Measurements from ENCODE around the gene SLC22A16. TPM values are rescaled to one million over a fixed set of nuclear protein-coding genes. Genes with fewer than 3 reads are reported as not detected.

Gene SLC22A16, protein sequence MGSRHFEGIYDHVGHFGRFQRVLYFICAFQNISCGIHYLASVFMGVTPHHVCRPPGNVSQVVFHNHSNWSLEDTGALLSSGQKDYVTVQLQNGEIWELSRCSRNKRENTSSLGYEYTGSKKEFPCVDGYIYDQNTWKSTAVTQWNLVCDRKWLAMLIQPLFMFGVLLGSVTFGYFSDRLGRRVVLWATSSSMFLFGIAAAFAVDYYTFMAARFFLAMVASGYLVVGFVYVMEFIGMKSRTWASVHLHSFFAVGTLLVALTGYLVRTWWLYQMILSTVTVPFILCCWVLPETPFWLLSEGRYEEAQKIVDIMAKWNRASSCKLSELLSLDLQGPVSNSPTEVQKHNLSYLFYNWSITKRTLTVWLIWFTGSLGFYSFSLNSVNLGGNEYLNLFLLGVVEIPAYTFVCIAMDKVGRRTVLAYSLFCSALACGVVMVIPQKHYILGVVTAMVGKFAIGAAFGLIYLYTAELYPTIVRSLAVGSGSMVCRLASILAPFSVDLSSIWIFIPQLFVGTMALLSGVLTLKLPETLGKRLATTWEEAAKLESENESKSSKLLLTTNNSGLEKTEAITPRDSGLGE
- total RNA-seq (1 to 10 TPM in 1 of 5 experiments, under 1 TPM in 1, not detected in 3; 0.29 to 2.1 TPM), polyA plus RNA-seq (not detected), total RNA-seq (not detected)

DNA sequence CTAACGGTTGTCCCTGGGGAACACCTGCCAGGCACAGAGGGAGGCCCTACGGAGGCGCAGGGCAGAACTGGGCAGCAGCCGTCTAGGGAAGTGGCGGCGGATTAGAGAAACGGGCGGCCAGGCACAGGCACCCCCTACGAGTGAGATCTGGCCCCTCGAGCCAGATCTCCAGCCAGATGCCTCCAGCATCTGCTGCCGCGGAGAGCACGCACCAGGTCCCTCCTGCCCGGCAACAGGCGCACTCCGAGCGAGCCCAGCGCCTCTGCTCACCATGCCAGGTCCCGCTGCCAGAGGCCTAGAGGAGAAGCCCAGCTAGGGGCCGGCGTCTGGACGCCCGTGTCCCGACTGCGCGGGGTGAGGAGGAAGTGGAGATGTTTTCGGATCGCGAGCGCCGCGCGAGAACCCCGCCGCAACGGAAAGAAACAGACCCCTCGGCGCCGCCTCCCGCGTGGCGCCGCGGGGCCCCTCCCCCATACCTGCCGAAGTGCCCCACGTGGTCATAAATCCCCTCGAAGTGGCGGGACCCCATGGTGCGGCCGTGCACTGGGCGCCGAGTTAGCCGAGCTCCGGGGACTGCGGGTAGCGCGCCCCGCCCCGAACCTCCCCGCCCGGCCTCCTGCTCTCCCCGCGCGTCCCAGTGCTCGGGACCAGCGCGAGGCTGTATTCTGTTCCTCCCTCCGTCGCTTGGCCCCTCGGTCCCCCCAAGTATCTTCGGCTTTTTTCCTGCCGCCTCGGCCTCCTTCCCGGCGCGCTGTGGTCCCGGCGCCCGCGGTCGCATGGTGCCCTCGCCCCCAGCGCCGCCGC is at the start of gene SLC22A16:
TSS of gene SLC22A16 (minus strand) at position 568 of the 804 bp plus-strand sequence. CDS start at position 529, 39 bp downstream.
- H3K9me3 ChIP-seq (ENCODE audit: control insufficient read depth in 2 of 3, low read length in 3 of 3): no peaks in the 10 kb centered on the region
- H3K36me3 ChIP-seq (ENCODE audit: control insufficient read depth in 2 of 3, insufficient read depth in 3 of 3, low read length in 3 of 3): no peaks in the 10 kb centered on the region
- ChIA-PET POLR2A (no interaction called here), CTCF (no interaction called here)
- H3K27ac ChIP-seq (ENCODE audit: low read depth, low read length): no peak within 1 kb of the TSS
- Mint-ChIP-seq H3K4me3 (peak within 1 kb of the TSS; percentile 39 to 80 (median 58)), H3K36me3 (peaks cover 0 to 4% (median 0%) of the 10 kb centered on the region in 5 donors), H3K27me3 (peaks cover 34 to 57% (median 54%) of the 10 kb centered on the region in 5 donors), H3K9me3 (peaks cover 0 to 5% (median 1%) of the 10 kb centered on the region in 11 donors), H3K4me1 (peaks cover 2 to 17% (median 11%) of the 10 kb centered on the region in 7 donors), H3K27ac (no peak within 1 kb of the TSS)
- no peak within 1 kb of the TSS for H3K4me3 ChIP-seq (ENCODE audit: low read length)
- intact Hi-C loops (cut with micrococcal nuclease): no loop called here
- DNase-seq (no peak), ATAC-seq (peak; percentile 48)
- no peaks in the 10 kb centered on the region for H3K27me3 ChIP-seq (ENCODE audit: control insufficient read depth in 2 of 2, insufficient read depth in 2 of 2, low read length in 2 of 2)
- no peaks in the 10 kb centered on the region for H3K4me1 ChIP-seq (ENCODE audit: control insufficient read depth in 2 of 2, insufficient read depth in 2 of 2, low read length in 2 of 2)

DNA sequence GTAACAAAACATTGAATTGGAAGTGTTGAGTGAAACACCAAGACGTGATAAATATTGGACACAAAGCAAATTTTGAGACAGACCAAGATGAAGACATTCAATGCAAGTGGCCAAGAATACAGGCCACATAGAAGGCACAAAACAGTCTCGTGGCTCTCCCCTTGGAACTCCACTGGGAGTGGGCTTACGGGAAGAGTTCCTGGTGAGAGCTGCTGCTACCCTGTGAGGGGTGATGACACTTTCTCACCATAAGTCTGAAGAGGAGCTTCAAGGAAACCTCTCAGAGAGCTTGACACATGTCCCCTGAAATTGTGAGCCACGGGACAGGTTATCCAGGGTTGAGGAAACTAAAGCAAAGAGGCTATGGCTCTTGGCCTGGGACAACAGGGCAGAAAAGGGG is 48.6 kb upstream of the SLC22A16 start:
- Histone ChIP-seq H3K36me3 (ENCODE audit: control insufficient read depth in 2 of 3, insufficient read depth in 3 of 3, low read length in 3 of 3) (no peaks in the 10 kb centered on the region), H3K27ac (ENCODE audit: low read depth, low read length) (no peak overlapping the region), H3K4me3 (ENCODE audit: low read length) (no peak overlapping the region), H3K27me3 (ENCODE audit: control insufficient read depth in 2 of 2, insufficient read depth in 2 of 2, low read length in 2 of 2) (no peaks in the 10 kb centered on the region), H3K4me1 (ENCODE audit: control insufficient read depth in 2 of 2, insufficient read depth in 2 of 2, low read length in 2 of 2) (no peaks in the 10 kb centered on the region), H3K9me3 (ENCODE audit: control insufficient read depth in 2 of 3, low read length in 3 of 3) (no peaks in the 10 kb centered on the region)
- no peak overlapping the region for H3K27ac Mint-ChIP-seq
- H3K4me1 Mint-ChIP-seq: peaks cover 0 to 7% (median 0%) of the 10 kb centered on the region in 7 donors
- no peak overlapping the region for H3K4me3 Mint-ChIP-seq
- peaks cover 0 to 7% (median 2%) of the 10 kb centered on the region in 5 donors for H3K27me3 Mint-ChIP-seq
- no peak for DNase-seq
- no peaks in the 10 kb centered on the region for H3K36me3 Mint-ChIP-seq
- POLR2A ChIA-PET: no interaction called here
- intact Hi-C loops (cut with micrococcal nuclease): loop anchor here in 1 of 2 donors (5.0 kb wide), 1 partner anchor 472 kb away; no protein-coding TSS in a partner anchor
- no peak for ATAC-seq
- H3K9me3 Mint-ChIP-seq: no peaks in the 10 kb centered on the region
- CTCF ChIA-PET: no interaction called here

DNA sequence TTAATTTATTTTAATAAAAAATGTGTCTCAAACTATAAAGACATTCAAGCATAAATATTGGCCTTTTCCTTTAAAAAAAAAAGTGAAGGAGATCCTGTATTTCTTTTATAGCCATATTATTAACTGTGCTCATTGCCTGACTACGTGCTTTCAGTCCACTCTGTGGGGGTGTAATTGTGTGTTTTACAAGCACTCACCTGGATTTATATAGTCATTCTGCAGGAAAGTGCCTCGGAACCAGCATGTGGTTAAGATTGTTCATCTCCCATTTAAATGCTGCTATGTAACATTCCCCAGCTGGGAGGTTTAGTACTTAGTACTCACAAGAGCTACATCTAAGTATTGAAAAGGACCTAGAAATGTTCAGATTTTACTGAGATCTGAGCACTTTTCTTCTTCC is 47.9 kb upstream of the SLC22A16 start:
- H3K4me1 ChIP-seq (ENCODE audit: control insufficient read depth in 2 of 2, insufficient read depth in 2 of 2, low read length in 2 of 2): no peaks in the 10 kb centered on the region
- peaks cover 0 to 2% (median 0%) of the 10 kb centered on the region in 7 donors for H3K4me1 Mint-ChIP-seq
- H3K9me3 ChIP-seq (ENCODE audit: control insufficient read depth in 2 of 3, low read length in 3 of 3): no peaks in the 10 kb centered on the region
- ChIA-PET POLR2A (no interaction called here), CTCF (interaction anchor here (0.8 kb wide), 1 partner anchor 425 kb away, joined by 3 read pairs; no protein-coding TSS in a partner anchor)
- H3K9me3 Mint-ChIP-seq: no peaks in the 10 kb centered on the region
- intact Hi-C loops (cut with micrococcal nuclease): no loop called here
- no peak overlapping the region for H3K4me3 ChIP-seq (ENCODE audit: low read length)
- H3K36me3 Mint-ChIP-seq: no peaks in the 10 kb centered on the region
- H3K27ac Mint-ChIP-seq: no peak overlapping the region
- H3K27me3 Mint-ChIP-seq: peaks cover 0 to 6% (median 2%) of the 10 kb centered on the region in 5 donors
- no peaks in the 10 kb centered on the region for H3K27me3 ChIP-seq (ENCODE audit: control insufficient read depth in 2 of 2, insufficient read depth in 2 of 2, low read length in 2 of 2)
- H3K36me3 ChIP-seq (ENCODE audit: control insufficient read depth in 2 of 3, insufficient read depth in 3 of 3, low read length in 3 of 3): no peaks in the 10 kb centered on the region
- no peak for DNase-seq
- no peak overlapping the region for H3K4me3 Mint-ChIP-seq
- H3K27ac ChIP-seq (ENCODE audit: low read depth, low read length): no peak overlapping the region
- ATAC-seq: no peak

DNA sequence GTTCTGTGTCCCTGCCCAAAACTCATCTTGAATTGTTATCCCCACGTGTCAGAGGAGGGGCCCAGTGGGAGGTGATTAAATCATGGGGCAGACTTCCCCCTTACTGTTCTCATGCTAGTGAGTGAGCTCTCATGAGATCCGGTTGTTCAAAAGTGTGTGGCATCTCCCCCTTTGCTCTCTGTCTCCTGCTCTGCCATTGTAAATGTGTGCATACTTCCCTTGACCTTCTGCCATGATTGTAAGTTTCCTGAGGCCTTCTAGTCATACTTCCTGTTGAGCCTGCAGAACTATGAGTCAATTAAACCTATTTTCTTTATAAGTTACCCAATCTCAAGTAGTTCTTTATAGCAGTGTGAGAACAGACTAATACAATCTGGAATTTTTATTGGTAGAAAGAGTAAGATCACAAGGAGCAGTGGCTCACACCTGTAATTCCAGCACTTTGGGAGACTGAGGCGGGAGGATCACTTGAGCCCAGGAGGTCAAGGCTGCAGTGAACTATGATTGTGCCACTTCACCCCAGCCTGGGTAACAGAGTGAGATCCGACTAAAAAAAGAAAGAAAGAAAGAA is 47.1 kb upstream of the SLC22A16 start:
- H3K27me3 Mint-ChIP-seq: peaks cover 0 to 4% (median 0%) of the 10 kb centered on the region in 5 donors
- Histone ChIP-seq H3K9me3 (ENCODE audit: control insufficient read depth in 2 of 3, low read length in 3 of 3) (no peaks in the 10 kb centered on the region), H3K4me3 (ENCODE audit: low read length) (no peak overlapping the region), H3K27ac (ENCODE audit: low read depth, low read length) (no peak overlapping the region), H3K36me3 (ENCODE audit: control insufficient read depth in 2 of 3, insufficient read depth in 3 of 3, low read length in 3 of 3) (no peaks in the 10 kb centered on the region), H3K27me3 (ENCODE audit: control insufficient read depth in 2 of 2, insufficient read depth in 2 of 2, low read length in 2 of 2) (no peaks in the 10 kb centered on the region), H3K4me1 (ENCODE audit: control insufficient read depth in 2 of 2, insufficient read depth in 2 of 2, low read length in 2 of 2) (no peaks in the 10 kb centered on the region)
- H3K27ac Mint-ChIP-seq: no peak overlapping the region
- intact Hi-C loops (cut with micrococcal nuclease): no loop called here
- H3K4me1 Mint-ChIP-seq: no peaks in the 10 kb centered on the region
- no peaks in the 10 kb centered on the region for H3K9me3 Mint-ChIP-seq
- ATAC-seq: no peak
- no peak for DNase-seq
- no peaks in the 10 kb centered on the region for H3K36me3 Mint-ChIP-seq
- POLR2A ChIA-PET: no interaction called here
- no peak overlapping the region for H3K4me3 Mint-ChIP-seq
- CTCF ChIA-PET: no interaction called here

DNA sequence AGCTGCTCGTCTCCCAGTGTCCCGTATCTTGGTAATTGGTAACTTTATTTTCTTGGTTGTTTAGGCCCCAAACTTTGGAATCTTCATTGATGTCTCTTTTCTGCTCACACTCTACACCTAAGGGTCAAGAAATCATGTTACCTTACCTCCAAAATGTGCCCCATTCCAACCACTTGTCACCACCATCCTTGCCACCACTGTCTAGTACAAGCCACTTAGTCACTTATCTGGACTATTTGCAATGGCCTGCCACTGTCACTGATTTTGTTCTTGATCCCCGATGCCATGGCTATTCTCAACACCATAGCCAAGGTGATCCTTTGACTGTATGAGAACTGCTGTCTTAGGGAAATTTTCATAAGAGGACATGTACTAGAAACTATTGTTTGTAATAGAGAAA is 46.0 kb upstream of the SLC22A16 start:
- POLR2A ChIA-PET: no interaction called here
- intact Hi-C loops (cut with micrococcal nuclease): no loop called here
- H3K4me3 ChIP-seq (ENCODE audit: low read length): no peak overlapping the region

DNA sequence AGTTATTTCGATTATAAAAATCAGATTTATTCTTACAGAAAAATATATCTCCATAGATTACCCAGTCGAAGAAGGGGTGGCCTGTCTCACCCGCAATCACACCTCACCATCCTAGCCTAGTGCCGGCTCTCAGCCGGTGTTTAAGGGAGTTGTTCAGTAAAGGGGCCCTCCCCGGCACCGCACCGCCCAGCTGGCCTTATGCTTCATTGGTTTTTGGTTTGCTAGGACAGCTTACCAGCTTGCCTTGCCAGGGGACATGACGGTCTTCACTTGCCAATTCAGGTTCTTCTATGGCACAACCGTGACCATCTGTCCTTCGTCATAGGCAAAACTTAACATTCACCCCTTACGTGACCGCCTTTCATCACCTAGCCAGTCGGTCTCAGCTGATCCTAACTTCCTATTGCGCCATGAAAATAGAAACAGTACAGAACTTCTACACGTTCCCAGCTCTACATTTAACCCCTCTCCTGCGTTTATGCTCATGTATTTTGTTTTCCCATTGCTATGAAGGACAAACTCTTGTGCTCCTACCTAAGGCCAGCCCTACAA is 44.7 kb upstream of the SLC22A16 start:
- Mint-ChIP-seq H3K27me3 (peaks cover 0 to 9% (median 5%) of the 10 kb centered on the region in 5 donors), H3K9me3 (no peaks in the 10 kb centered on the region), H3K4me1 (no peaks in the 10 kb centered on the region), H3K4me3 (no peak overlapping the region), H3K27ac (no peak overlapping the region), H3K36me3 (no peaks in the 10 kb centered on the region)
- H3K4me3 ChIP-seq (ENCODE audit: low read length): no peak overlapping the region
- no peaks in the 10 kb centered on the region for H3K4me1 ChIP-seq (ENCODE audit: control insufficient read depth in 2 of 2, insufficient read depth in 2 of 2, low read length in 2 of 2)
- no peak for DNase-seq
- POLR2A ChIA-PET: no interaction called here
- no peak for ATAC-seq
- no peaks in the 10 kb centered on the region for H3K27me3 ChIP-seq (ENCODE audit: control insufficient read depth in 2 of 2, insufficient read depth in 2 of 2, low read length in 2 of 2)
- CTCF ChIA-PET: no interaction called here
- H3K27ac ChIP-seq (ENCODE audit: low read depth, low read length): no peak overlapping the region
- no peaks in the 10 kb centered on the region for H3K9me3 ChIP-seq (ENCODE audit: control insufficient read depth in 2 of 3, low read length in 3 of 3)
- intact Hi-C loops (cut with micrococcal nuclease): no loop called here
- H3K36me3 ChIP-seq (ENCODE audit: control insufficient read depth in 2 of 3, insufficient read depth in 3 of 3, low read length in 3 of 3): no peaks in the 10 kb centered on the region

More for the DNA sequence above, 46.0 kb upstream of the SLC22A16 start:
- no peak overlapping the region for H3K27ac Mint-ChIP-seq
- no peaks in the 10 kb centered on the region for H3K4me1 ChIP-seq (ENCODE audit: control insufficient read depth in 2 of 2, insufficient read depth in 2 of 2, low read length in 2 of 2)
- ATAC-seq (no peak), DNase-seq (no peak)
- H3K36me3 ChIP-seq (ENCODE audit: control insufficient read depth in 2 of 3, insufficient read depth in 3 of 3, low read length in 3 of 3): no peaks in the 10 kb centered on the region
- no peak overlapping the region for H3K27ac ChIP-seq (ENCODE audit: low read depth, low read length)
- H3K4me3 Mint-ChIP-seq: no peak overlapping the region
- H3K36me3 Mint-ChIP-seq: no peaks in the 10 kb centered on the region
- CTCF ChIA-PET: no interaction called here
- H3K9me3 ChIP-seq (ENCODE audit: control insufficient read depth in 2 of 3, low read length in 3 of 3): no peaks in the 10 kb centered on the region
- H3K9me3 Mint-ChIP-seq: no peaks in the 10 kb centered on the region
- no peaks in the 10 kb centered on the region for H3K4me1 Mint-ChIP-seq
- no peaks in the 10 kb centered on the region for H3K27me3 ChIP-seq (ENCODE audit: control insufficient read depth in 2 of 2, insufficient read depth in 2 of 2, low read length in 2 of 2)
- peaks cover 0 to 4% (median under 1%) of the 10 kb centered on the region in 5 donors for H3K27me3 Mint-ChIP-seq

All from naive thymus-derived CD4-positive, alpha-beta T cell (primary cell).